ENCODE data around the gene CTNNBIP1.

CTNNBIP1 gene

GRCh38 chr1:9910423-9911178, 532 bp upstream of the CTNNBIP1 start (continued):
- TF ChIP-seq ZNF214 (tag by site-specific recombination; IDR thresholded peaks at IDR 0.05; ENCODE audit: borderline replicate concordance) (no peak), ELK4 (IDR thresholded peaks at IDR 0.05; ENCODE audit: borderline replicate concordance, low read depth, low read length) (no peak), ZBTB44 (tag by site-specific recombination; IDR thresholded peaks at IDR 0.05) (no peak), ZNF704 (tag by site-specific recombination; IDR thresholded peaks at IDR 0.05) (no peak), ZNF558 (tag by site-specific recombination; IDR thresholded peaks at IDR 0.05) (no peak), ZNF549 (tag by site-specific recombination; IDR thresholded peaks at IDR 0.05) (no peak), ZNF404 (tag by site-specific recombination; IDR thresholded peaks at IDR 0.05) (no peak), ZNF221 (tag by site-specific recombination; IDR thresholded peaks at IDR 0.05; ENCODE audit: borderline replicate concordance) (no peak), ZNF792 (tag by site-specific recombination; IDR thresholded peaks at IDR 0.05) (no peak), ZNF391 (tag by site-specific recombination; IDR thresholded peaks at IDR 0.05; ENCODE audit: borderline replicate concordance, low read depth) (no peak; the same call in 1 of the 2 replicates), INSM2 (tag by site-specific recombination; IDR thresholded peaks at IDR 0.05) (no peak), ZNF132 (tag by site-specific recombination; IDR thresholded peaks at IDR 0.05; ENCODE audit: borderline replicate concordance) (no peak), ZNF157 (tag by site-specific recombination; IDR thresholded peaks at IDR 0.05) (no peak), KLF1 (tag by site-specific recombination; IDR thresholded peaks at IDR 0.05) (peak; percentile 44; the same call in 1 of the 2 replicates), ZBTB11 (tag by site-specific recombination; conservative IDR thresholded peaks at IDR 0.05; ENCODE audit: low read depth) (peak; percentile 25; the same call in 1 of the 2 replicates), ZNF280C (tag by site-specific recombination; IDR thresholded peaks at IDR 0.05) (no peak), ZNF146 (tag by site-specific recombination; IDR thresholded peaks at IDR 0.05) (no peak), YY2 (tag by site-specific recombination; IDR thresholded peaks at IDR 0.05) (0 out of 2 replicates have a peak, but pooled peaks have one; percentile 47)

All from HEK293 (cell line).